Tibial nerve (tissue), 4 donors: Measurements from ENCODE around the gene NDRG3. TPM values are rescaled to one million over a fixed set of nuclear protein-coding genes. Genes with fewer than 3 reads are reported as not detected.
"Not testable (repeated sequence)": the region's sequence is repeated elsewhere in the genome, so short reads cannot be mapped to it uniquely, and the experiment has no call there.

Source experiments
- DNase-seq, 2 donors: peaks; one replicate each; pipeline ENCODE4 v3.0.0-alpha.2; 2019; ENCODE audit warnings: low spot score in 2 of 2
- H3K27ac ChIP-seq, 4 donors: fragments of 200-600 bp; sonication (generic) in 3 of 4; one replicate each; pipeline ENCODE4 v1.5.1; 2017 to 2019; ENCODE audit warnings: mild to moderate bottlenecking in 1 of 4
- H3K27me3 ChIP-seq, 2 donors: fragments of 200-600 bp; sonication (generic) in 1 of 2; one replicate each; pipeline versions ENCODE4 v1.5.1 to v1.6.0; 2017 to 2019
- H3K36me3 ChIP-seq, 3 donors: fragments of 200-600 bp; sonication (generic); one replicate each; pipeline ENCODE4 v1.5.1; 2018 to 2019
- H3K4me1 ChIP-seq, 4 donors: fragments of 200-600 bp; sonication (generic) in 3 of 4; one replicate each; pipeline ENCODE4 v1.5.1; 2017 to 2019
- H3K4me3 ChIP-seq, 4 donors: fragments of 200-600 bp; sonication (generic) in 3 of 4; one replicate each; pipeline ENCODE4 v1.5.1; 2017 to 2019; ENCODE audit warnings: mild to moderate bottlenecking in 1 of 4, moderate library complexity in 1 of 4
- H3K9me3 ChIP-seq, 4 donors: fragments of 200-600 bp; sonication (generic) in 3 of 4; one replicate each; pipeline ENCODE4 v1.5.1; 2017 to 2019
- EP300 ChIP-seq, 2 donors: sonication (generic); formaldehyde crosslinking; IDR thresholded peaks; one replicate each; pipeline ENCODE4 v1.6.1; 2017; ENCODE audit warnings: antibody characterized with exemption in 2 of 2, mild to moderate bottlenecking in 1 of 2
- POLR2A ChIP-seq, 2 donors: fragments of 450-650 bp; IDR thresholded peaks; one replicate each; pipeline ENCODE4 v1.6.1; 2017; ENCODE audit warnings: antibody characterized with exemption in 2 of 2, mild to moderate bottlenecking in 2 of 2, moderate library complexity in 2 of 2
- WGBS, 2 donors: methylation state at CpG; one replicate each; pipeline ENCODE4 v1.1.5; 2018; 5-methylcytosine and 5-hydroxymethylcytosine counted together
- total RNA-seq, 4 donors: library from RNA; depleted of rRNA; stranded (reverse); fragments of >200 nt; gene quantifications; one replicate each; pipeline ENCODE4 v1.1.0, GENCODE V29; 2016
- TF ChIP-seq, protein P1 (sequence below), 5 experiments: fragments of 200-600 bp in 3 of 5; fragments of 450-650 bp in 2 of 5; sonication (generic) in 3 of 5; IDR thresholded peaks; one replicate each; pipeline ENCODE4 v1.5.1; 2016 to 2019; ENCODE audit warnings: antibody characterized with exemption in 5 of 5, mild to moderate bottlenecking in 3 of 5, moderate library complexity in 2 of 5

The NDRG3 gene
- total RNA-seq, 4 donors from 2014 or later, result 13.9 to 21.9 (median 19.2) TPM

DNA sequence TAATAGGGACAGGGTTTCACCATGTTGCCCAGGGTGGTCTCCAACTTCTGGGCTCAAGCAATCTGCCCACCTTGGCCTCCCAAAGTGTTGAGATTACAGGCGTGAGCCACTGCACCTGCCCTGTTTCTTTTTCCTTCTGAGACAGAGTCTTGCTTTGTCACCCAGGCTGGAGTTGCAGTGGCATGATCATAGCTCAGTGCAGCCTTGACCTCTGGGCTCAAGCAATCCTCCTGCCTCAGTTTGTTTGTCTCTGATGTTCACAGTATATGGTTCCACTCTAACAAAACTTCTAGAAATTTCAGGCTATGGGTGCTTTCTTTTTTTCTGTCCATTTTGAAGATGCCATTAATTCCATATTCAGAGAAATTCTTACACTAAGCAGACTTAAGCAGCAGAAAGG lies 33.1 kb downstream of the NDRG3 start:
- WGBS, 2 donors, result 83 to 100% methylated on average over 1 of the region's 1 CpG
- H3K4me3 ChIP-seq, result no peak overlapping the region
- no peaks in the 10 kb centered on the region for H3K36me3 ChIP-seq
- no peak overlapping the region for H3K27ac ChIP-seq
- H3K9me3 ChIP-seq, result no peaks in the 10 kb centered on the region
- TF ChIP-seq EP300 (IDR thresholded peaks at IDR 0.05), result no peak
- no peak for TF ChIP-seq POLR2A (IDR thresholded peaks at IDR 0.05)
- TF ChIP-seq, protein P1, sequence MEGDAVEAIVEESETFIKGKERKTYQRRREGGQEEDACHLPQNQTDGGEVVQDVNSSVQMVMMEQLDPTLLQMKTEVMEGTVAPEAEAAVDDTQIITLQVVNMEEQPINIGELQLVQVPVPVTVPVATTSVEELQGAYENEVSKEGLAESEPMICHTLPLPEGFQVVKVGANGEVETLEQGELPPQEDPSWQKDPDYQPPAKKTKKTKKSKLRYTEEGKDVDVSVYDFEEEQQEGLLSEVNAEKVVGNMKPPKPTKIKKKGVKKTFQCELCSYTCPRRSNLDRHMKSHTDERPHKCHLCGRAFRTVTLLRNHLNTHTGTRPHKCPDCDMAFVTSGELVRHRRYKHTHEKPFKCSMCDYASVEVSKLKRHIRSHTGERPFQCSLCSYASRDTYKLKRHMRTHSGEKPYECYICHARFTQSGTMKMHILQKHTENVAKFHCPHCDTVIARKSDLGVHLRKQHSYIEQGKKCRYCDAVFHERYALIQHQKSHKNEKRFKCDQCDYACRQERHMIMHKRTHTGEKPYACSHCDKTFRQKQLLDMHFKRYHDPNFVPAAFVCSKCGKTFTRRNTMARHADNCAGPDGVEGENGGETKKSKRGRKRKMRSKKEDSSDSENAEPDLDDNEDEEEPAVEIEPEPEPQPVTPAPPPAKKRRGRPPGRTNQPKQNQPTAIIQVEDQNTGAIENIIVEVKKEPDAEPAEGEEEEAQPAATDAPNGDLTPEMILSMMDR (IDR thresholded peaks at IDR 0.05), result no peak
- H3K27me3 ChIP-seq, result no peaks in the 10 kb centered on the region
- no peak for DNase-seq
- no peaks in the 10 kb centered on the region for H3K4me1 ChIP-seq

DNA sequence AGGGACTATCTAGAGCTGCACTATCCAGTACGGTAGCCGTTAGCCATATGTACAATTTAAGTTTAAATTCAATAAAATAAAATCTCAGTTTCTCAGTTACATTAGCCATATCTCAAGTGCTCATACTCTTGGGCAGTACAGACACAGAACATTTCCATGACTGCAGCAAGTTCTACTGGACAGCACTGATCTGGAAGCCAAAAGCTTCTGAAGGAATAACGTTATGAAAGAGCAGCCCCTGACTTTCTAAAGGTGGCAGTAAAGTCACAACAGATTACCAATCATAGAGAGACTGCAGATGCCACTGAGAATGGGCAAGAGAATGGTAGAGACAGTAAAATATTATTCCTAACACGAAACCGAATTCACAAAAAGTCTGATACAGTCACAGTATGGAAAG lies 36.8 kb downstream of the NDRG3 start:
- no peak overlapping the region for H3K4me3 ChIP-seq

DNA sequence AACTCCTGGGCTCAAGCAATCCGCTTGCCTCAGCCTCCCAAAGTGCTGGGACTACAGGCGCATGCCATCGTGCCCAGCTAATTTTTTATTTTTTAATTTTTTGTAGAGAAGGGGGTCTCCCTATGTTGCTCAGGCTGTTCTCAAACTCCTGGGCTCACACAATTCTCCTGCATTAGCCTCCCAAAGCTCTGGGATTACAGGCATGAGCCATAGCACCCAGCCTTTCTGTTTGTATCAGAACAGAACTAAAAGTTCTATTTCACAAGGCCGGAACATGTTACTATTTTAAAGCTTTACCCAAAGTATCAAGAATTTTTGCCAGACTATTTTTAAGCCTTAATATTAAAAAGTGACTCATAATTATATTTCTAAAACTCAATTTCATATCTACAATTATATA lies 42.4 kb downstream of the NDRG3 start:
- 92 to 94% methylated on average over 4 of the region's 4 CpGs for WGBS, 2 donors
- H3K4me3 ChIP-seq, result no peak overlapping the region
- H3K27me3 ChIP-seq, result no peaks in the 10 kb centered on the region
- no peaks in the 10 kb centered on the region for H3K9me3 ChIP-seq
- no peak for DNase-seq
- no peaks in the 10 kb centered on the region for H3K4me1 ChIP-seq
- no peak overlapping the region for H3K27ac ChIP-seq
- peaks cover 0 to 15% (median 0%) of the 10 kb centered on the region in 3 donors for H3K36me3 ChIP-seq
- TF ChIP-seq, protein P1 (IDR thresholded peaks at IDR 0.05), result no peak
- TF ChIP-seq POLR2A (IDR thresholded peaks at IDR 0.05) (no peak), EP300 (IDR thresholded peaks at IDR 0.05) (no peak)

More for the DNA sequence above, 36.8 kb downstream of the NDRG3 start:
- no peak for DNase-seq
- Histone ChIP-seq H3K4me1 (no peaks in the 10 kb centered on the region), H3K27me3 (no peaks in the 10 kb centered on the region), H3K9me3 (no peaks in the 10 kb centered on the region), H3K27ac (no peak overlapping the region), H3K36me3 (peaks cover 0 to 15% (median 0%) of the 10 kb centered on the region in 3 donors)
- no peak for TF ChIP-seq POLR2A (IDR thresholded peaks at IDR 0.05)
- TF ChIP-seq, protein P1 (IDR thresholded peaks at IDR 0.05), result no peak
- 66 to 67% methylated on average over 5 of the region's 5 CpGs for WGBS, 2 donors

DNA sequence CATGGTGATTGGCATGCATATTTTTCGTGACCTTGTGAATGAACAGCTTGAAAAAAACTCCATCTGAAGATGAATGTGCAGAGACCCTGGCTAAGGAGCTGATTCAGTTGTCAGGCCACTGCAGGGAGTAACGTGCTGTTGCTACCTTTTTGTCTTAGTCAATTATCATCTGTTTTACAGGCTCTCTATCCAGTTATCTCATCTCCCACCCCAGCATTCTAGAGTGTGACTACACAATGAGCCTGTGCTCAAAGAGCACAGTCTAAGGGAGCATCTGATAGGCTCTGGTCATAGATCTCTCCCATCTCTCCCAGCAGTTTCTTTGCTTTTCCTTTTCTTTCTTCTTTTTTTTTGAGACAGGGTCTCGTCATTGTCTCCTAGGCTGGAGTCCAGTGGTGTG lies 45.5 kb downstream of the NDRG3 start:
- WGBS, 2 donors, result 71 to 85% methylated on average over 3 of the region's 3 CpGs
- no peak overlapping the region for H3K27ac ChIP-seq
- no peak overlapping the region for H3K4me3 ChIP-seq
- no peak for DNase-seq
- H3K27me3 ChIP-seq, result no peaks in the 10 kb centered on the region
- peaks cover 0 to 7% (median 0%) of the 10 kb centered on the region in 3 donors for H3K36me3 ChIP-seq
- no peaks in the 10 kb centered on the region for H3K4me1 ChIP-seq
- H3K9me3 ChIP-seq, result no peaks in the 10 kb centered on the region
- TF ChIP-seq EP300 (IDR thresholded peaks at IDR 0.05), result no peak
- TF ChIP-seq POLR2A (IDR thresholded peaks at IDR 0.05), result no peak
- TF ChIP-seq, protein P1 (IDR thresholded peaks at IDR 0.05), result no peak

DNA sequence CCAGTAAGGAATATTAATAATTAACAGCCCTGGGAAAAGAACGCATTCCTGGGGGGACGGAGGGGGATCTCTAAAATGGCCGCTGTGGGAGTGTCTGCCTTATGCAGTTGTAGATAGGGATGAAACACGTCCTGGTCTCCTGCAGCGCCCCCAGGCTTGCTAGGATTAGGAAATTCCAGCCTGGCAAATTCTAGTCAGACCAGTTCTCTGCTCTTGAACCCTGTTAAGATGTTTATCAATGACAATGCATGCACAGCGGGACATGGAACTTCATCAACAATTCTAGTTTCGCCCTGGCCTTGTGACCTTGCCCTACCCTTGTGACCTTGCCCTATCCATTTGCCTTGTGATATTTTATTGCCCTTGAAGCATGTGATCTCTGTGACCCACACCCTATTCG lies 50.4 kb downstream of the NDRG3 start:
- not testable (repeated sequence) for DNase-seq, H3K36me3 ChIP-seq, H3K4me3 ChIP-seq, H3K9me3 ChIP-seq, H3K4me1 ChIP-seq, H3K27me3 ChIP-seq, H3K27ac ChIP-seq
- 85 to 91% methylated on average over 8 of the region's 8 CpGs for WGBS, 2 donors

DNA sequence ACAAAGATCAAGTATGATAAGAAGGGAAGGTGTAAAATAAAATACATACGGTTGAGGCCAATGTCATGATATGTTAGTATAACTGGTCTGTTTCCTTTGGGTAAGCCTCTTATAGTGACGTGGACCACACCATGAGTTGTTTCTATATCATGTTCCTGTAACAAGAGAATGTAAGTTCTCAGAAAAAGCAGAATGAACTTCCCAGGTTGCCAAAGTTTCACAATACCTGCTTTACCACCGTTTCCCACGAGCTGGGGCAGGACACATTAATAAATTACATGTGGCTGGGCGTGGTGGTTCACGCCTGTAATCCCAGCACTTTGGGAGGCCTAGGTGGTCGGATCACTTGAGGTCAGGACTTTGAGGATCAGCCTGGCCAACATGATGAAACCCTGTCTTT lies 57.3 kb downstream of the NDRG3 start:
- Histone ChIP-seq H3K4me3 (no peak overlapping the region), H3K27ac (no peak overlapping the region), H3K27me3 (no peaks in the 10 kb centered on the region), H3K4me1 (no peaks in the 10 kb centered on the region), H3K9me3 (no peaks in the 10 kb centered on the region), H3K36me3 (peaks cover 0 to 54% (median 0%) of the 10 kb centered on the region in 3 donors)
- WGBS, 2 donors, result 89 to 90% methylated on average over 7 of the region's 7 CpGs
- TF ChIP-seq EP300 (IDR thresholded peaks at IDR 0.05), result no peak
- TF ChIP-seq, protein P1 (IDR thresholded peaks at IDR 0.05), result no peak
- TF ChIP-seq POLR2A (IDR thresholded peaks at IDR 0.05), result no peak
- DNase-seq, result no peak
